Calu3 (cell line): Measurements from ENCODE around the gene ZFPM1. TPM values are rescaled to one million over a fixed set of nuclear protein-coding genes. Genes with fewer than 3 reads are reported as not detected.

Source experiments
- BruUV-seq: library from RNA; stranded (reverse); fragments of 400-500 nt; replicated peaks from 2 replicates; lab custom pipeline; 2021; lab: Mats Ljungman, UMichigan
- CTCF ChIA-PET: fragments of 300-600 bp; sonication (Branson Sonifier 250); formaldehyde crosslinking; loops from one replicate; lab custom pipeline; 2022; ENCODE audit warnings: antibody characterized with exemption; lab: Charles Lee
- DNase-seq: peaks from one replicate; pipeline ENCODE4 v3.0.0; 2022
- H3K27ac Mint-ChIP-seq: one replicate; pipeline ENCODE4 v1.8.0; 2022; ENCODE audit warnings: mixed read lengths; ENCODE audit not compliant: unreplicated experiment
- H3K27me3 Mint-ChIP-seq: one replicate; pipeline ENCODE4 v1.8.0; 2022; ENCODE audit warnings: mixed read lengths; ENCODE audit not compliant: unreplicated experiment
- H3K36me3 Mint-ChIP-seq: one replicate; pipeline ENCODE4 v1.8.0; 2022; ENCODE audit warnings: mild to moderate bottlenecking, moderate library complexity, mixed read lengths; ENCODE audit not compliant: insufficient read depth, unreplicated experiment
- H3K4me1 Mint-ChIP-seq: one replicate; pipeline ENCODE4 v1.8.0; 2022; ENCODE audit warnings: mild to moderate bottlenecking, low read depth, mixed read lengths; ENCODE audit not compliant: unreplicated experiment
- H3K4me3 Mint-ChIP-seq: one replicate; pipeline ENCODE4 v1.8.0; 2022; ENCODE audit warnings: mild to moderate bottlenecking, low read depth, moderate library complexity, mixed read lengths; ENCODE audit not compliant: unreplicated experiment
- H3K9me3 Mint-ChIP-seq: one replicate; pipeline ENCODE4 v1.8.0; 2022; ENCODE audit warnings: low read depth, mixed read lengths; ENCODE audit not compliant: unreplicated experiment
- CTCF ChIP-seq: fragments of 200-600 bp; IDR thresholded peaks from one replicate; pipeline ENCODE4 v1.8.0; 2022; ENCODE audit warnings: antibody characterized with exemption; ENCODE audit not compliant: unreplicated experiment
- intact Hi-C: fragments of 100-400 bp; cut with micrococcal nuclease; formaldehyde crosslinking; loops from one replicate; pipeline ENCODE4 v1.10.0; 2022; ENCODE audit not compliant: unreplicated experiment
- total RNA-seq: library from RNA; stranded (reverse); gene quantifications from 2 replicates; pipeline ENCODE4 v1.2.3, GENCODE V29; 2022

ZFPM1 gene
- total RNA-seq, 1 experiment from 2014 or later: 3.1 TPM

GRCh38 chr16:88505405-88506082 lies 52.5 kb downstream of the ZFPM1 start:
- CTCF ChIA-PET: interaction anchor here (1.1 to 1.7 kb wide), 3 partner anchors 17 to 68 kb away, joined by 3 to 9 read pairs (median 5); no protein-coding TSS in a partner anchor
- no peaks in the 10 kb centered on the region for H3K9me3 Mint-ChIP-seq
- intact Hi-C loops: no loop called here
- H3K27me3 Mint-ChIP-seq: no peaks in the 10 kb centered on the region
- H3K4me1 Mint-ChIP-seq: peaks cover 18% of the 10 kb centered on the region
- no peak overlapping the region for H3K27ac Mint-ChIP-seq
- peak; percentile 95 for DNase-seq
- H3K36me3 Mint-ChIP-seq: peaks cover 22% of the 10 kb centered on the region
- peak overlapping the region; percentile 12 for H3K4me3 Mint-ChIP-seq
- no TSS peak for BruUV-seq
- peak; percentile 95 for TF ChIP-seq CTCF

- no peak for TF ChIP-seq CTCF
- intact Hi-C loops: no loop called here
- Mint-ChIP-seq H3K4me3 (no peak overlapping the region), H3K36me3 (peaks cover 12% of the 10 kb centered on the region), H3K27ac (no peak overlapping the region), H3K4me1 (peaks cover 18% of the 10 kb centered on the region), H3K27me3 (no peaks in the 10 kb centered on the region), H3K9me3 (no peaks in the 10 kb centered on the region)
- CTCF ChIA-PET: no interaction called here
- BruUV-seq: no TSS peak
- DNase-seq: no peak
Measured at GRCh38 chr16:88506723-88507122, 53.6 kb downstream of the ZFPM1 start.

- Mint-ChIP-seq H3K4me1 (peaks cover 18% of the 10 kb centered on the region), H3K9me3 (no peaks in the 10 kb centered on the region), H3K27ac (no peak overlapping the region), H3K4me3 (no peak overlapping the region), H3K36me3 (peaks cover 12% of the 10 kb centered on the region), H3K27me3 (no peaks in the 10 kb centered on the region)
- intact Hi-C loops: no loop called here
- no peak for DNase-seq
- BruUV-seq: no TSS peak
- CTCF ChIA-PET: no interaction called here
- TF ChIP-seq CTCF: no peak
Measured at GRCh38 chr16:88507231-88507743, 54.2 kb downstream of the ZFPM1 start.

GRCh38 chr16:88508376-88508867 lies 55.3 kb downstream of the ZFPM1 start:
- DNase-seq: no peak
- no TSS peak for BruUV-seq
- intact Hi-C loops: no loop called here
- Mint-ChIP-seq H3K4me3 (no peak overlapping the region), H3K4me1 (peaks cover 18% of the 10 kb centered on the region), H3K9me3 (no peaks in the 10 kb centered on the region), H3K27me3 (no peaks in the 10 kb centered on the region), H3K27ac (no peak overlapping the region), H3K36me3 (peaks cover 12% of the 10 kb centered on the region)
- TF ChIP-seq CTCF: no peak
- CTCF ChIA-PET: no interaction called here
